HepG2 (cell line): ENCODE measurements around the gene EFNA3. TPM values are rescaled to one million over a fixed set of nuclear protein-coding genes. Genes with fewer than 3 reads are reported as not detected.

Experiments
- ATF5 ChIP-seq: sonication (generic); formaldehyde crosslinking; IDR thresholded peaks from 2 replicates; pipeline ENCODE4 v1.4.0; 2020; ENCODE audit warnings: mild to moderate bottlenecking, low read depth, missing genetic modification reagents
- EHMT2 ChIP-seq: fragments of 200-600 bp; sonication (generic); IDR thresholded peaks from 2 replicates; pipeline ENCODE4 v1.7.0; 2017; ENCODE audit warnings: antibody characterized with exemption, low read depth, low read length, borderline replicate concordance
- GABPA ChIP-seq, 2 experiments: IDR thresholded peaks; 2 replicates each; pipeline ENCODE4 v1.6.1; 2011 to 2016; ENCODE audit warnings: low read depth in 2 of 2, low read length in 1 of 2, missing biosample characterization in 1 of 2, missing genetic modification characterization in 1 of 2
- IKZF5 ChIP-seq: IDR thresholded peaks from 2 replicates; pipeline ENCODE4 v1.6.1; 2018; ENCODE audit warnings: missing genetic modification reagents, mild to moderate bottlenecking, missing compliant biosample characterization
- ISX ChIP-seq: sonication (generic); formaldehyde crosslinking; conservative IDR thresholded peaks from 2 replicates; pipeline ENCODE4 v1.5.0; 2020; ENCODE audit warnings: missing genetic modification reagents
- KLF16 ChIP-seq, 2 experiments: sonication (generic) in 1 of 2; formaldehyde crosslinking in 1 of 2; IDR thresholded peaks; 2 replicates each; pipeline versions ENCODE4 v1.6.1 to v1.8.0; 2016 to 2023; ENCODE audit warnings: missing genetic modification reagents in 2 of 2, missing compliant biosample characterization in 1 of 2
- LCORL ChIP-seq, 2 experiments: fragments of 450-650 bp in 1 of 2; sonication (generic) in 1 of 2; formaldehyde crosslinking in 1 of 2; IDR thresholded peaks; 2 replicates each; pipeline versions ENCODE4 v1.5.0 to v1.6.1; 2017 to 2020; ENCODE audit warnings: antibody characterized with exemption in 1 of 2, missing genetic modification reagents in 1 of 2
- MTA1 ChIP-seq: sonication (generic); formaldehyde crosslinking; IDR thresholded peaks from 2 replicates; pipeline ENCODE4 v1.4.0; 2020; ENCODE audit warnings: missing genetic modification reagents, mild to moderate bottlenecking, borderline replicate concordance
- PRDM4 ChIP-seq: sonication (generic); formaldehyde crosslinking; IDR thresholded peaks from 2 replicates; pipeline ENCODE4 v1.9.0; 2021; ENCODE audit warnings: missing genetic modification reagents, borderline replicate concordance
- PRMT3 ChIP-seq: sonication (generic); formaldehyde crosslinking; IDR thresholded peaks from 2 replicates; pipeline ENCODE4 v1.8.1; 2022; ENCODE audit warnings: low read depth, mild to moderate bottlenecking, moderate library complexity, missing genetic modification reagents, borderline replicate concordance
- RFX3 ChIP-seq: IDR thresholded peaks from 2 replicates; pipeline ENCODE4 v1.6.1; 2016; ENCODE audit warnings: missing biosample characterization, missing genetic modification reagents
- TEAD2 ChIP-seq: sonication (generic); formaldehyde crosslinking; IDR thresholded peaks from 2 replicates; pipeline ENCODE4 v1.9.0; 2021; ENCODE audit warnings: missing genetic modification reagents
- ZBTB43 ChIP-seq: sonication (generic); formaldehyde crosslinking; conservative IDR thresholded peaks from 2 replicates; pipeline ENCODE4 v1.4.0; 2020; ENCODE audit warnings: missing genetic modification reagents
- ZBTB7A ChIP-seq: sonication (generic); formaldehyde crosslinking; IDR thresholded peaks from 2 replicates; pipeline ENCODE4 v1.8.0; 2022; ENCODE audit warnings: mild to moderate bottlenecking, missing genetic modification reagents
- ZNF292 ChIP-seq: sonication (generic); formaldehyde crosslinking; IDR thresholded peaks from 2 replicates; pipeline ENCODE4 v1.8.1; 2022; ENCODE audit warnings: mild to moderate bottlenecking, low read depth, missing genetic modification reagents, borderline replicate concordance
- ZNF362 ChIP-seq: sonication (generic); formaldehyde crosslinking; IDR thresholded peaks from 2 replicates; pipeline ENCODE4 v1.4.0; 2020; ENCODE audit warnings: missing genetic modification reagents, mild to moderate bottlenecking, borderline replicate concordance
- ZNF367 ChIP-seq: sonication (generic); formaldehyde crosslinking; IDR thresholded peaks from 2 replicates; pipeline ENCODE4 v1.4.0; 2020; ENCODE audit warnings: missing genetic modification reagents, borderline replicate concordance
- ZNF432 ChIP-seq: sonication (generic); formaldehyde crosslinking; IDR thresholded peaks from 2 replicates; pipeline ENCODE4 v1.5.0; 2020; ENCODE audit warnings: missing genetic modification reagents, mild to moderate bottlenecking, borderline replicate concordance
- ZNF446 ChIP-seq: sonication (generic); formaldehyde crosslinking; IDR thresholded peaks from 2 replicates; pipeline ENCODE4 v1.5.0; 2020; ENCODE audit warnings: mild to moderate bottlenecking, missing genetic modification reagents
- ZNF576 ChIP-seq: sonication (generic); formaldehyde crosslinking; IDR thresholded peaks from 2 replicates; pipeline ENCODE4 v1.4.0; 2020; ENCODE audit warnings: mild to moderate bottlenecking, missing genetic modification reagents
- polyA plus RNA-seq, 8 experiments: library from polyadenylated mRNA; depleted of rRNA in 3 of 8; stranded (reverse) in 7 of 8; unstranded in 1 of 8; fragments of >200 nt; fragmentation: Illumina TruSeq in 4 of 8; extraction: Trizol in 4 of 8; gene quantifications; 2 replicates each; pipeline versions ENCODE4 v1.2.1 to v1.2.3, GENCODE V29; 2011 to 2016; ENCODE audit warnings: low read depth in 4 of 8, missing spikeins in 1 of 8, mixed read lengths in 1 of 8; ENCODE audit not compliant: insufficient read depth in 1 of 8
- total RNA-seq, 5 experiments: library from RNA; depleted of rRNA; stranded (reverse); fragments of >200 nt; fragmentation: Illumina TruSeq; extraction: Trizol; gene quantifications; 2 replicates each; pipeline ENCODE4 v1.2.3, GENCODE V29; 2016; ENCODE audit warnings: low read depth in 1 of 5

Gene EFNA3
- total and polyA plus RNA-seq, 2 of the 13 experiments (the other 11 are each of a cell fraction or from before 2014, with no cell fraction given): 1.0 to 5.7 TPM

GRCh38 chr1:155091071-155092051 lies 12.7 kb downstream of the EFNA3 start (continued):
- no peak for TF ChIP-seq PRDM4 (CRISPR knock-in tag)
- TF ChIP-seq ATF5 (CRISPR knock-in tag): no peak
- TF ChIP-seq ZNF446 (CRISPR knock-in tag): no peak
- peak; percentile 71; the same call in 1 of the 2 replicates for TF ChIP-seq ZBTB43
- TF ChIP-seq RFX3 (CRISPR knock-in tag): no peak
- peak in 1 of 2 experiments; percentile 86; a peak in 2 of 4 replicates for TF ChIP-seq KLF16 (CRISPR knock-in tag; IDR thresholded peaks at IDR 0.05)
- no peak for TF ChIP-seq ZNF432 (CRISPR knock-in tag)
- no peak for TF ChIP-seq ZNF362 (CRISPR knock-in tag)
- 0 out of 2 replicates have a peak, but pooled peaks have one; percentile 19 for TF ChIP-seq LCORL (IDR thresholded peaks at IDR 0.05)
- peak; percentile 98 for TF ChIP-seq LCORL (CRISPR knock-in tag; IDR thresholded peaks at IDR 0.05)
- TF ChIP-seq ISX (CRISPR knock-in tag): no peak
- TF ChIP-seq MTA1 (CRISPR knock-in tag): peak; percentile 96
- TF ChIP-seq ZNF367 (CRISPR knock-in tag): no peak
- peak; percentile 72; the same call in 1 of the 2 replicates for TF ChIP-seq PRMT3 (CRISPR knock-in tag)
- TF ChIP-seq TEAD2 (CRISPR knock-in tag): no peak
- TF ChIP-seq EHMT2: no peak
- peak; percentile 83 for TF ChIP-seq IKZF5 (CRISPR knock-in tag)
- TF ChIP-seq ZNF576 (CRISPR knock-in tag): no peak
- TF ChIP-seq ZBTB7A (CRISPR knock-in tag): peak; percentile 88
- TF ChIP-seq GABPA (IDR thresholded peaks at IDR 0.05; ENCODE audit: low read depth, low read length): no peak
- TF ChIP-seq GABPA (CRISPR knock-in tag; IDR thresholded peaks at IDR 0.05; ENCODE audit: low read depth): peak; percentile 43; the same call in 1 of the 2 replicates
- 0 out of 2 replicates have a peak, but pooled peaks have one; percentile 73 for TF ChIP-seq ZNF292 (CRISPR knock-in tag)
